HL-60 (cell line): ENCODE data around the gene RPL22.

Experiments used
- CTCF ChIP-seq: IDR thresholded peaks from one replicate; pipeline ENCODE4 v1.5.1; 2011; ENCODE audit warnings: low read length, control low read depth, inconsistent platforms; ENCODE audit not compliant: insufficient read depth
- POLR2AphosphoS5 ChIP-seq: IDR thresholded peaks from 2 replicates; pipeline ENCODE4 v1.6.1; 2012; ENCODE audit warnings: low read depth
- REST ChIP-seq: IDR thresholded peaks from 2 replicates; pipeline ENCODE4 v1.6.1; 2012; ENCODE audit warnings: low read depth; ENCODE audit not compliant: insufficient replicate concordance

DNA sequence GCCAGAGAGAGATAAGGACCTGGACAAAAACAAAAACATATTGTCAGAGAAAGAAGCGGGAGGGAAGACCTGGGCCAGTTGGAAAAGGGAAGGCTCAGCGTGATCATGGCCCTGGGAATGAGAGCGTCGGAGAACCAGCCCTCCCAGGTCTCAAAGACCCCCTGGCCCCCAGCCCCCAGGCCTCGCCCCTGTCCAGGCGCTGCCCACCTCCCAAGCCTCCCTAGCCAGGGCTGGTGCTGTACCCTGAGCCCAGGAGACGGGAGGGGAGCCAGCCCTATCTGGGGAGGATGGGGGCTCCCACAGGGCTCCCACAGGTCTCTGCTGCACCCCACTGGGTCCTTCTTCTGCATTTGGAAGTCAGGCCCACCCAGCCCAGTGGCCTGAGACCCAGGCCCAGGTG, 34.4 kb downstream of the RPL22 start:
- TF ChIP-seq CTCF (no peak), REST (no peak), POLR2AphosphoS5 (no peak)
